HG03108 (cell line): ENCODE results near the gene ERCC5.

Experiments used
- ATAC-seq: cut with Tn5 transposase; IDR thresholded peaks from one replicate; pipeline ENCODE4 v1.9.1; 2021; ENCODE audit warnings: moderate library complexity; ENCODE audit not compliant: unreplicated experiment

The ERCC5 gene

GRCh38 chr13:102879793-102880499, 34.1 kb downstream of the ERCC5 start:
- ATAC-seq = no peak

GRCh38 chr13:102881819-102882686, 36.2 kb downstream of the ERCC5 start:
- ATAC-seq = no peak

GRCh38 chr13:102892503-102892902, 46.7 kb downstream of the ERCC5 start:
- ATAC-seq = no peak

- no peak for ATAC-seq
Observed at GRCh38 chr13:102897371-102898138, 51.7 kb downstream of the ERCC5 start.

GRCh38 chr13:102900193-102900608, 54.4 kb downstream of the ERCC5 start:
- no peak for ATAC-seq

GRCh38 chr13:102901056-102901455, 55.2 kb downstream of the ERCC5 start:
- no peak for ATAC-seq

GRCh38 chr13:102901615-102902305, 55.9 kb downstream of the ERCC5 start:
- no peak for ATAC-seq

- ATAC-seq = no peak
Observed at GRCh38 chr13:102902789-102903347, 57.0 kb downstream of the ERCC5 start.

GRCh38 chr13:102903659-102904407, 58.0 kb downstream of the ERCC5 start:
- ATAC-seq = no peak

- ATAC-seq = no peak
Observed at GRCh38 chr13:102904408-102904862, 58.6 kb downstream of the ERCC5 start.

GRCh38 chr13:102905905-102906771, 60.3 kb downstream of the ERCC5 start:
- ATAC-seq = no peak

- ATAC-seq = peak; percentile 39
Observed at GRCh38 chr13:102907016-102907756, 61.4 kb downstream of the ERCC5 start.

- ATAC-seq = no peak
Observed at GRCh38 chr13:102907886-102908515, 62.2 kb downstream of the ERCC5 start.

GRCh38 chr13:102909971-102910370, 64.1 kb downstream of the ERCC5 start:
- no peak for ATAC-seq

- no peak for ATAC-seq
Observed at GRCh38 chr13:102911336-102911735, 65.5 kb downstream of the ERCC5 start.

- ATAC-seq = no peak
Observed at GRCh38 chr13:102912599-102912998, 66.8 kb downstream of the ERCC5 start.

GRCh38 chr13:102913914-102914313, 68.1 kb downstream of the ERCC5 start:
- no peak for ATAC-seq
